HepG2 (cell line): ENCODE data around the gene CDT1. TPM values are rescaled to one million over a fixed set of nuclear protein-coding genes. Genes with fewer than 3 reads are reported as not detected.

Experiments used
- ATAC-seq: fragments of 200-7000 bp; cut with Tn5 transposase; 3 replicates; pipeline ENCODE4 v1.9.1; 2020; ENCODE audit warnings: mild to moderate bottlenecking, moderate library complexity
- BruUV-seq: library from RNA; stranded (reverse); fragments of 400-500 nt; replicated peaks from 2 replicates; lab custom pipeline; 2021; lab: Mats Ljungman, UMichigan
- CTCF ChIA-PET: fragments of 300-600 bp; formaldehyde crosslinking; extraction: SDS; loops from one replicate; lab custom pipeline; 2021; ENCODE audit warnings: low total read pairs, inconsistent platforms, low intra/inter-chr PET ratio; lab: Yijun Ruan, JAX
- POLR2A ChIA-PET: fragments of 350-600 bp; sonication (Branson Sonifier 250); formaldehyde crosslinking; loops from one replicate; lab custom pipeline; 2020; ENCODE audit warnings: antibody characterized with exemption, inconsistent platforms; lab: Yijun Ruan, JAX
- DNase-seq: peaks from one replicate; pipeline ENCODE4 v3.0.0-alpha.2; 2015; ENCODE audit warnings: low spot score
- FAIRE-seq: peaks from 3 replicates; lab custom pipeline; 2011; peaks lifted over from hg19 to GRCh38; lab: Jason Lieb, UNC
- H2AFZ ChIP-seq: one replicate; pipeline ENCODE4 v1.6.1; 2011; ENCODE audit warnings: low read length, inconsistent platforms
- H3K27ac ChIP-seq: fragments of 300-600 bp; 3 replicates; pipeline ENCODE4 v1.8.0; 2011; ENCODE audit warnings: mixed run types, mild to moderate bottlenecking, mixed read lengths, low read length, inconsistent platforms; ENCODE audit not compliant: insufficient read depth; ENCODE audit errors: extremely low read length
- H3K27me3 ChIP-seq, 2 experiments: fragments of 200-600 bp in 1 of 2; 2 replicates in 1 of 2; 3 replicates in 1 of 2; pipeline versions ENCODE4 v1.6.0 to v1.8.0; 2011; ENCODE audit warnings: low read length in 2 of 2, mild to moderate bottlenecking in 2 of 2, moderate library complexity in 2 of 2, inconsistent platforms in 1 of 2; ENCODE audit not compliant: insufficient read depth in 2 of 2, control insufficient read depth in 1 of 2
- H3K36me3 ChIP-seq, 2 experiments: fragments of 200-600 bp in 1 of 2; replicated peaks in 1 of 2; 2 replicates in 1 of 2; 3 replicates in 1 of 2; pipeline versions ENCODE4 v1.5.1 to v1.8.0; 2011; ENCODE audit warnings: low read length in 2 of 2, inconsistent platforms in 1 of 2; ENCODE audit not compliant: insufficient read depth in 2 of 2, control insufficient read depth in 1 of 2
- H3K4me1 ChIP-seq: 2 replicates; pipeline ENCODE4 v1.5.1; 2012; ENCODE audit warnings: low read length, inconsistent platforms; ENCODE audit not compliant: insufficient read depth
- H3K4me2 ChIP-seq: 2 replicates; pipeline ENCODE4 v1.6.0; 2011; ENCODE audit warnings: low read depth, low read length, inconsistent platforms
- H3K4me3 ChIP-seq, 3 experiments: fragments of 200-600 bp in 1 of 3; sonication (generic), shearing (Covaris generic) in 1 of 3; replicated peaks in 1 of 3; 2 replicates each; pipeline ENCODE4 v1.5.1; 2011 to 2016; ENCODE audit warnings: low read length in 3 of 3, inconsistent platforms in 2 of 3, low read depth in 2 of 3, mild to moderate bottlenecking in 2 of 3, control low read depth in 1 of 3, mixed read lengths in 1 of 3; ENCODE audit not compliant: insufficient read depth in 1 of 3
- H3K79me2 ChIP-seq: one replicate; pipeline ENCODE4 v1.6.1; 2011; ENCODE audit warnings: low read length, inconsistent platforms; ENCODE audit not compliant: insufficient read depth
- H3K9ac ChIP-seq: 2 replicates; pipeline ENCODE4 v1.6.0; 2011; ENCODE audit warnings: mild to moderate bottlenecking, low read depth, low read length, inconsistent platforms; ENCODE audit not compliant: insufficient read depth
- H3K9me3 ChIP-seq: 2 replicates; pipeline ENCODE4 v1.5.1; 2012; ENCODE audit warnings: mild to moderate bottlenecking, low read length
- H4K20me1 ChIP-seq: 2 replicates; pipeline ENCODE4 v1.6.0; 2011; ENCODE audit warnings: inconsistent platforms, mild to moderate bottlenecking, low read length, moderate library complexity; ENCODE audit not compliant: insufficient read depth
- ATAD3A ChIP-seq: sonication (generic); formaldehyde crosslinking; IDR thresholded peaks from 2 replicates; pipeline ENCODE4 v1.4.0; 2020; ENCODE audit warnings: missing genetic modification reagents
- EP300 ChIP-seq, 3 experiments: sonication (generic) in 1 of 3; formaldehyde crosslinking in 1 of 3; IDR thresholded peaks; 2 replicates each; pipeline versions ENCODE4 v1.5.1 to v1.6.1; 2011 to 2020; ENCODE audit warnings: low read depth in 2 of 3, low read length in 2 of 3, borderline replicate concordance in 1 of 3, improper control_type of control experiment in 1 of 3, mild to moderate bottlenecking in 1 of 3, missing genetic modification reagents in 1 of 3, moderate library complexity in 1 of 3
- GABPB1 ChIP-seq: IDR thresholded peaks from 2 replicates; pipeline ENCODE4 v1.6.1; 2016; ENCODE audit warnings: mild to moderate bottlenecking, missing genetic modification reagents, moderate library complexity, missing compliant biosample characterization
- HNRNPL ChIP-seq: fragments of 200-400 bp; formaldehyde crosslinking; IDR thresholded peaks from 2 replicates; pipeline ENCODE4 v1.6.1; 2017; ENCODE audit warnings: mild to moderate bottlenecking, low read depth, low read length
- IRX3 ChIP-seq: sonication (generic); formaldehyde crosslinking; IDR thresholded peaks from 2 replicates; pipeline ENCODE4 v1.8.1; 2023; ENCODE audit warnings: mild to moderate bottlenecking, low read depth, missing genetic modification reagents, borderline replicate concordance
- MAX ChIP-seq: IDR thresholded peaks from 2 replicates; pipeline ENCODE4 v1.6.1; 2012; ENCODE audit warnings: inconsistent platforms
- NFKBIZ ChIP-seq: IDR thresholded peaks from 2 replicates; pipeline ENCODE4 v1.6.1; 2018; ENCODE audit warnings: missing genetic modification reagents, missing compliant biosample characterization
- POLR2AphosphoS5 ChIP-seq: IDR thresholded peaks from 2 replicates; pipeline ENCODE4 v1.6.1; 2012; ENCODE audit warnings: low read depth, low read length
- SALL2 ChIP-seq: sonication (generic); formaldehyde crosslinking; IDR thresholded peaks from 2 replicates; pipeline ENCODE4 v1.8.1; 2023; ENCODE audit warnings: mild to moderate bottlenecking, missing genetic modification reagents, inconsistent platforms
- SAP130 ChIP-seq: IDR thresholded peaks from 2 replicates; pipeline ENCODE4 v1.6.1; 2016; ENCODE audit warnings: low read depth
- STAG1 ChIP-seq: sonication (generic); formaldehyde crosslinking; IDR thresholded peaks from 2 replicates; pipeline ENCODE4 v1.4.0; 2020; ENCODE audit warnings: missing genetic modification reagents
- TARDBP ChIP-seq: sonication (generic); formaldehyde crosslinking; IDR thresholded peaks from 2 replicates; pipeline ENCODE4 v1.8.0; 2022; ENCODE audit warnings: mild to moderate bottlenecking, missing genetic modification reagents
- ZBTB7A ChIP-seq: sonication (generic); formaldehyde crosslinking; IDR thresholded peaks from 2 replicates; pipeline ENCODE4 v1.8.0; 2022; ENCODE audit warnings: mild to moderate bottlenecking, missing genetic modification reagents
- ZGPAT ChIP-seq: IDR thresholded peaks from 2 replicates; pipeline ENCODE4 v1.6.1; 2016; ENCODE audit warnings: mild to moderate bottlenecking
- ZNF124 ChIP-seq: sonication (generic); formaldehyde crosslinking; IDR thresholded peaks from 2 replicates; pipeline ENCODE4 v1.4.0; 2020; ENCODE audit warnings: missing genetic modification reagents
- ZNF691 ChIP-seq: sonication (generic); formaldehyde crosslinking; IDR thresholded peaks from 2 replicates; pipeline ENCODE4 v1.4.0; 2020; ENCODE audit warnings: missing genetic modification reagents, low read depth, mild to moderate bottlenecking, borderline replicate concordance
- ZNF891 ChIP-seq: sonication (generic); formaldehyde crosslinking; IDR thresholded peaks from 2 replicates; pipeline ENCODE4 v1.5.0; 2020; ENCODE audit warnings: mild to moderate bottlenecking, missing genetic modification reagents
- WGBS: methylation state at CpG from one replicate; pipeline ENCODE4 v1.1.6; 2017; ENCODE audit warnings: low lambda C conversion rate; 5-methylcytosine and 5-hydroxymethylcytosine counted together
- in situ Hi-C: cut with HindIII; loops from 2 replicates; pipeline ENCODE4 v1.10.0; 2017; ENCODE audit warnings: low pct_unique_long_range_greater_than_20kb; ENCODE audit not compliant: extremely low pct_ligation_motif_present
- intact Hi-C: fragments of 100-400 bp; cut with micrococcal nuclease; formaldehyde crosslinking; loops from one replicate; pipeline ENCODE4 v1.10.0; 2022; ENCODE audit not compliant: unreplicated experiment
- polyA plus RNA-seq, 8 experiments: library from polyadenylated mRNA; depleted of rRNA in 3 of 8; stranded (reverse) in 7 of 8; unstranded in 1 of 8; fragments of >200 nt; fragmentation: Illumina TruSeq in 4 of 8; extraction: Trizol in 4 of 8; gene quantifications; 2 replicates each; pipeline versions ENCODE4 v1.2.1 to v1.2.3, GENCODE V29; 2011 to 2016; ENCODE audit warnings: low read depth in 4 of 8, missing spikeins in 1 of 8, mixed read lengths in 1 of 8; ENCODE audit not compliant: insufficient read depth in 1 of 8
- total RNA-seq, 5 experiments: library from RNA; depleted of rRNA; stranded (reverse); fragments of >200 nt; fragmentation: Illumina TruSeq; extraction: Trizol; gene quantifications; 2 replicates each; pipeline ENCODE4 v1.2.3, GENCODE V29; 2016; ENCODE audit warnings: low read depth in 1 of 5

The CDT1 gene
- total and polyA plus RNA-seq, 2 of the 13 experiments (the other 11 are each of a cell fraction or from before 2014, with no cell fraction given), result 23.1 to 23.8 TPM

GRCh38 chr16:88807626-88808453 is 4.3 kb downstream of the CDT1 start (continued):
- TF ChIP-seq HNRNPL (peak; percentile 67), SAP130 (CRISPR knock-in tag) (no peak), EP300 (IDR thresholded peaks at IDR 0.05; ENCODE audit: low read depth in 2 of 2, low read length in 2 of 2) (no peak), EP300 (CRISPR knock-in tag; IDR thresholded peaks at IDR 0.05; ENCODE audit: borderline replicate concordance) (no peak), GABPB1 (CRISPR knock-in tag) (peak; percentile 2; the same call in 1 of the 2 replicates), SALL2 (0 out of 2 replicates have a peak, but pooled peaks have one; percentile 30), STAG1 (CRISPR knock-in tag) (no peak), TARDBP (0 out of 2 replicates have a peak, but pooled peaks have one; percentile 22), POLR2AphosphoS5 (peak; percentile 15; the same call in 1 of the 2 replicates)

- ChIA-PET POLR2A (interaction anchor here (0.8 to 4.9 kb wide), 5 partner anchors 26 to 362 kb away, joined by 3 to 36 read pairs (median 24); partner anchors contain the start of genes CDH15, GALNS, PIEZO1 and TRAPPC2L), CTCF (no interaction called here)
- Histone ChIP-seq H3K79me2 (peaks cover 33% of the 10 kb centered on the region), H4K20me1 (peaks cover 14% of the 10 kb centered on the region; the same call in 1 of the 2 replicates), H3K9me3 (no peaks in the 10 kb centered on the region), H3K27me3 (no peaks in the 10 kb centered on the region), H3K36me3 (peaks cover 15 to 43% of the 10 kb centered on the region in 2 experiments), H3K9ac (no peak overlapping the region), H3K4me1 (peaks cover 41% of the 10 kb centered on the region), H3K27ac (peak overlapping the region; percentile 76), H2AFZ (no peak overlapping the region), H3K4me3 (no peak overlapping the region), H3K4me2 (no peak overlapping the region)
- intact Hi-C loops, result no loop called here
- BruUV-seq, result no TSS peak
- in situ Hi-C loops, result no loop called here
- FAIRE-seq (no peak), DNase-seq (no peak), ATAC-seq (no peak)
- WGBS, result 96% methylated on average over 10 of the region's 10 CpGs
- TF ChIP-seq ZNF691 (no peak), MAX (0 out of 2 replicates have a peak, but pooled peaks have one; percentile 6), ZNF891 (CRISPR knock-in tag) (no peak), ATAD3A (CRISPR knock-in tag) (no peak), ZGPAT (CRISPR knock-in tag) (no peak), NFKBIZ (CRISPR knock-in tag) (no peak), ZBTB7A (CRISPR knock-in tag) (0 out of 2 replicates have a peak, but pooled peaks have one; percentile 12), IRX3 (CRISPR knock-in tag) (no peak), ZNF124 (no peak)
Observed at GRCh38 chr16:88809068-88809675, 5.6 kb downstream of the CDT1 start.
